Psoas muscle (tissue), 8 donors: ENCODE data around the gene PAFAH1B1. TPM values are rescaled to one million over a fixed set of nuclear protein-coding genes. Genes with fewer than 3 reads are reported as not detected.

Experiments
- ATAC-seq, 4 donors: fragments of 200-7000 bp; cut with Tn5 transposase; one replicate each; pipeline ENCODE4 v1.9.1; 2020; ENCODE audit warnings: moderate library complexity in 3 of 4, mild to moderate bottlenecking in 2 of 4
- DNase-seq, 2 donors: peaks; one replicate each; pipeline ENCODE4 v3.0.0-alpha.2; 2020
- H3K27ac ChIP-seq: fragments of 200-600 bp; one replicate; pipeline ENCODE4 v1.8.0; 2022
- H3K27me3 ChIP-seq, 3 donors: fragments of 200-600 bp in 1 of 3; one replicate each; pipeline versions ENCODE4 v1.6.1 to v1.8.0; 2013 to 2022; ENCODE audit warnings: low read length in 2 of 3, mild to moderate bottlenecking in 2 of 3, moderate library complexity in 1 of 3; ENCODE audit not compliant: insufficient read depth in 3 of 3
- H3K36me3 ChIP-seq, 2 donors: fragments of 200-600 bp in 1 of 2; one replicate each; pipeline versions ENCODE4 v1.6.1 to v1.8.0; 2013 to 2022; ENCODE audit warnings: low read depth in 1 of 2, mild to moderate bottlenecking in 1 of 2, moderate library complexity in 1 of 2; ENCODE audit not compliant: insufficient read depth in 1 of 2
- H3K4me1 ChIP-seq: fragments of 200-600 bp; one replicate; pipeline ENCODE4 v1.8.0; 2022
- H3K4me3 ChIP-seq: fragments of 200-600 bp; one replicate; pipeline ENCODE4 v1.8.0; 2022; ENCODE audit warnings: mild to moderate bottlenecking
- H3K9me3 ChIP-seq: fragments of 200-600 bp; one replicate; pipeline ENCODE4 v1.8.0; 2022
- CTCF ChIP-seq: fragments of 200-600 bp; IDR thresholded peaks from one replicate; pipeline ENCODE4 v1.8.0; 2022; ENCODE audit warnings: antibody characterized with exemption
- WGBS, 3 donors: extraction: QIAGEN DNeasy Blood & Tissue Kit; methylation state at CpG; one replicate each; pipeline versions ENCODE4 v1.1.6 to v1.1.7; 2013; 5-methylcytosine and 5-hydroxymethylcytosine counted together
- intact Hi-C, 2 donors: fragments of 100-400 bp; cut with DNase I; formaldehyde crosslinking; loops; one replicate each; pipeline versions ENCODE4 v1.11.0 to v1.14.2; 2022
- polyA plus RNA-seq, 3 donors: library from polyadenylated mRNA; stranded (reverse); fragments of 200-250 nt; gene quantifications; one replicate each; pipeline ENCODE4 v1.2.3, GENCODE V29; 2013
- total RNA-seq, 4 donors: library from RNA; stranded (reverse); fragmentation: NEBNext Ultra II Directional in 2 of 4; extraction: Animal tissue kit (Norgen Biotek cat#: 25700) in 2 of 4; gene quantifications; one replicate each; pipeline versions ENCODE4 v1.2.1 to v1.2.4, GENCODE V29; 2021 to 2023
- donor health status: healthy with polysubstance abuse.
- donor health status: DM: no; HTN: no; CAD: no; lungs with moderate emphysema.
- donor health status: Bipolar disorder and iron deficiency.
- donor health status: healthy.
- donor health status: DM: yes; HTN: yes; CAD: no.
- donor health status: DM: no; HTN: no; CAD: no.
- donor health status: DM: no; HTN: no; CAD: no.
- donor health status: DM: yes; HTN: yes; CAD: no.

Gene PAFAH1B1
- total and polyA plus RNA-seq, 7 donors, result 43.8 to 168 (median 141) TPM

DNA sequence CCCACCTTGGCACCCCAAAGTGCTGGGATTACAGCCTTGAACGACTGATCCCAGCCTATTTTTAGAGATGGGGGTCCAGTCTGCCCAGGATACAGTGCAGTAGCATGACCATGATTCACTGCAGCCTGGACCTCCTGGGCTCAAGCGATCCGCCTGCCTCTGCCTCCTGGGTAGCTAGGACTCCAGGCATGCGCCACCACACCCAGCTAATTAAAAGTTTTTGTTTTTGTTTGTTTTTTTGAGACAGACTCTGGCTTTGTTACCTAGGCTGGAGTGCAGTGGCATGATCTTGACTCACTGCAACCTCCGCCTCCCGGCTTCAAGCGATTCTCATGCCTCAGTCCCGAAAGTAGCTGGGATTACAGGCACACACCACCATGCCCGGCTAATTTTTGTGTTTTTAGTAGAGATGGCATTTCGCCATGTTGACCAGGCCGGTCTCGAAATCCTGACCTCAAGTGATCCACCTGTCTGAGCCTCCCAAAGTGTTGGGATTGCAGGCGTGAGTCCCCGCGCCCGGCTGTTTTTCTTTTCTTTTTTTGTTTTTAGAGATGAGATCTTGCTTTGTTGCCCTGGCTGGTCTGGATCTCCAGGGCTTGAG lies 2.3 kb upstream of the PAFAH1B1 start:
- WGBS, 3 donors, result 93 to 94% (median 94%) methylated on average over 16 of the region's 16 CpGs
- intact Hi-C loops, result loop anchor here (5.0 to 10.0 kb wide), 3 partner anchors 84 to 121 kb away; partner anchors contain the start of gene CLUH (in 1 of the 2)
- no peak for TF ChIP-seq CTCF

GRCh38 chr17:2593821-2594721 lies 617 bp downstream of the PAFAH1B1 start:
- no peaks in the 10 kb centered on the region for H3K27me3 ChIP-seq
- peaks cover 44% of the 10 kb centered on the region for H3K4me1 ChIP-seq
- no peaks in the 10 kb centered on the region for H3K36me3 ChIP-seq
- ATAC-seq (peak; percentile 86 to 87 (median 86)), DNase-seq (peak; percentile 85 to 91)
- H3K4me3 ChIP-seq, result peak overlapping the region; percentile 100
- no peak for TF ChIP-seq CTCF
- 1% methylated on average over 30 to 79 of the region's 80 CpGs for WGBS, 3 donors
- H3K27ac ChIP-seq, result peak overlapping the region; percentile 99
- intact Hi-C loops, result loop anchor here (2.0 to 10.0 kb wide), 5 partner anchors 81 to 118 kb away; partner anchors contain the start of genes CLUH (in 1 of the 2) and METTL16 (in 1 of the 2)
- no peaks in the 10 kb centered on the region for H3K9me3 ChIP-seq

More for the DNA sequence above, 2.3 kb upstream of the PAFAH1B1 start:
- Histone ChIP-seq H3K4me3 (no peak overlapping the region), H3K36me3 (no peaks in the 10 kb centered on the region), H3K27ac (no peak overlapping the region), H3K27me3 (no peaks in the 10 kb centered on the region), H3K9me3 (no peaks in the 10 kb centered on the region), H3K4me1 (peaks cover 17% of the 10 kb centered on the region)
- ATAC-seq, result no peak
- no peak for DNase-seq

GRCh38 chr17:2594722-2595599 lies 1.5 kb downstream of the PAFAH1B1 start:
- H3K9me3 ChIP-seq, result no peaks in the 10 kb centered on the region
- H3K36me3 ChIP-seq, result no peaks in the 10 kb centered on the region
- H3K27me3 ChIP-seq, result no peaks in the 10 kb centered on the region
- peaks cover 49% of the 10 kb centered on the region for H3K4me1 ChIP-seq
- no peak for DNase-seq
- intact Hi-C loops, result loop anchor here (2.0 to 10.0 kb wide), 5 partner anchors 37 to 117 kb away; partner anchors contain the start of gene CLUH (in 1 of the 2)
- ATAC-seq, result no peak
- 2 to 3% (median 3%) methylated on average over 16 of the region's 16 CpGs for WGBS, 3 donors
- peak overlapping the region; percentile 100 for H3K4me3 ChIP-seq
- H3K27ac ChIP-seq, result peak overlapping the region; percentile 99
- TF ChIP-seq CTCF, result no peak

- intact Hi-C loops, result loop anchor here (2.0 to 10.0 kb wide), 4 partner anchors 37 to 111 kb away; no protein-coding TSS in a partner anchor
- ATAC-seq (no peak), DNase-seq (no peak)
- H3K27me3 ChIP-seq, result no peaks in the 10 kb centered on the region
- no peaks in the 10 kb centered on the region for H3K36me3 ChIP-seq
- 5 to 17% (median 7%) methylated on average over 4 of the region's 4 CpGs for WGBS, 3 donors
- peaks cover 51% of the 10 kb centered on the region for H3K4me1 ChIP-seq
- TF ChIP-seq CTCF, result no peak
- H3K4me3 ChIP-seq, result peak overlapping the region; percentile 100
- no peaks in the 10 kb centered on the region for H3K9me3 ChIP-seq
- H3K27ac ChIP-seq, result peak overlapping the region; percentile 99
These were observed 2.3 kb downstream of the PAFAH1B1 start for GRCh38 chr17:2595716-2596115.
